Stimulated activated CD8-positive, alpha-beta memory T cell treated with anti-CD3 and anti-CD28 coated beads, Interleukin-2, amount 100 ng/mL, for 1 hour (primary cell): ENCODE results near the gene GPRIN1.
A peak's percentile ranks its signal among the peaks of the same experiment; 100 is the strongest.
"Not testable (repeated sequence)": the region's sequence is repeated elsewhere in the genome, so short reads cannot be mapped to it uniquely, and the experiment has no call there.

Experiments
- DNase-seq, 2 donors: peaks; one replicate each; pipeline ENCODE4 v3.0.0-alpha.2; 2020; ENCODE audit warnings: low read depth in 2 of 2

Gene GPRIN1

DNA sequence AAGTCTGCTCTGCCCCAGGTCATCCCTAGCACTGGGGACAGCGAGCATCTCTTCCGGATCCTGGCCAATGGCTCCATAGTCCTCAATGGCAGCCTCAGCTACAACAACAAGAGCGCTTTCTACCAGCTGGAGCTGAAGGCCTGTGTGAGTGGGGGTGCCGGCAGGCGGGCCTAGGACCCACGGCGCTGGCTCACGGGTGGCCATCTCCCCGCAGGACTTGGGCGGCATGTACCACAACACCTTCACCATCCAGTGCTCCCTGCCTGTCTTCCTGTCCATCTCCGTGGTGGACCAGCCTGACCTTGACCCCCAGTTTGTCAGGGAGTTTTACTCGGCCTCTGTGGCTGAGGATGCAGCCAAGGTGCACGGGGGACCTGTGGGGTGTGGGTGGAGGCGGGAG, 34.9 kb downstream of the GPRIN1 start:
- DNase-seq = no peak

- DNase-seq = no peak
Observed at GRCh38 chr5:176574297-176574591, 35.7 kb downstream of the GPRIN1 start.

DNA sequence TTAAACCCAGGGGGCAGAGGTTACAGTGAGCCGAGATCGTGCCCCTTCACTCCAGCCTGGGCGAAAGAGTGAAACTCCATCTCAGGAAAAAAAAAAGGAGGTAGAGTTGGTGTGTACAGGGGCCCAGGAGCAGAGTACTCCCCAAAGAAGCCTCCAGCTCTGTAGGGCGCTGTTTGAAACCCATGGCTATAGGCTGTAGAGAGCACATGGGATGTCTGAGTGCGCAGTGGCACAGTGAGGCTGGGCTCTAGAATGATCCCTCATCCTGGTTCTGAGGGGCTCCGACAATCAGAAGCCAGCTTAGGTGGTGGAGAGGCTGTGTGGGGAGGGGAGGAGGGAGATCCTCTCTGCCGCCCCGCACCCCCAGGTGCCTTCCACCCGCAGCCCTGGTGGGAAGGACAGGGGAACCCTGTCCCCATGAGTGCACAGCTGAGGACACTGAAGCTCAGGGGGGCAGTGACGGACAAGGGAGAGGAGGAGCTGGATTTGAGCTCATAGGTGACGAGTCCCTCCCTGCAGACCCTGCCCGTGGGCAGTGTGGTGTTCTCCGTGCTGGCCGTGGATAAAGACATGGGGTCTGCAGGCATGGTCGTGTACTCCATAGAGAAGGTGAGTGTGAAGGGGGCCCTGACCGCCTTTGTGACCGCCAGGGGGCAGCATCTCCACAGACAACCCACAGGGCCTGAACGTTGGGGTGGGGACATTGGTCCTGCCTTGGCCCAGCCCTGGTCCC, 36.2 kb downstream of the GPRIN1 start:
- peak; percentile 61 to 66 for DNase-seq

DNA sequence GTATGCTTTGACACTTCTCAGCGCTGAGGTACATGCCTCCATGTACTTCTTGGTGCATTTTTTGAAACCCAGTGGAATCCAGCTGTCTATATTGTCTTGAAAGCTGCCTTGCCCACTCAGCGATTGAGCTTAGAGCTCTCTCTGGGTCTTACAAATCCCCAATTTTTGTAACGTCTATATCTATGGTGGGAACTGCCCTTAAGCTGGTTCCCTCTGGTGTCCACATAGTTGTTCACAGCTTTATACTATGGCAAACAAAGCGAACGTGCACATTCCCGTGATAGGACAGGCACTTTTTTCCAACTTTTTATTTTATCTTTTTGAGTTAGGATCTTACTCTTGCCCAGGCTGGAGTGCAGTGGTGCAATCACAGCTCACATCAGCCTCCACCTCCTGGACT, 39.9 kb downstream of the GPRIN1 start:
- DNase-seq = no peak

DNA sequence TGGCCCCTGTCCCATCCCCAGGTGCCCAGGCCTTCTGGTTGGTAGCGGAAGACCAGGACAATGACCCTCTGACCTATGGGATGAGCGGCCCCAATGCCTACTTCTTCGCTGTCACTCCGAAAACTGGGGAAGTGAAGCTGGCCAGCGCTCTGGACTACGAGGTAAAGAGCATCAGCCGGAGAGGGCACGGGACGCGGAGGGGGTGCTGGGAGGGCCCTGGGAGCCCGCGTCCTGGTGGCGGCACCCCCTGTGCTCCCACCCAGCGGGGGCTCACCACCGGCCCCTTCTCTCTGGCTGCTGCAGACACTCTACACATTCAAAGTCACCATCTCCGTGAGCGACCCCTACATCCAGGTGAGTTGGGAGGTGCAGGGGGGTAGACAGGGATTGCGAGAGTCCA, 41.3 kb downstream of the GPRIN1 start:
- no peak for DNase-seq

- DNase-seq = no peak
Observed at GRCh38 chr5:176565760-176566288, 44.1 kb downstream of the GPRIN1 start.

DNA sequence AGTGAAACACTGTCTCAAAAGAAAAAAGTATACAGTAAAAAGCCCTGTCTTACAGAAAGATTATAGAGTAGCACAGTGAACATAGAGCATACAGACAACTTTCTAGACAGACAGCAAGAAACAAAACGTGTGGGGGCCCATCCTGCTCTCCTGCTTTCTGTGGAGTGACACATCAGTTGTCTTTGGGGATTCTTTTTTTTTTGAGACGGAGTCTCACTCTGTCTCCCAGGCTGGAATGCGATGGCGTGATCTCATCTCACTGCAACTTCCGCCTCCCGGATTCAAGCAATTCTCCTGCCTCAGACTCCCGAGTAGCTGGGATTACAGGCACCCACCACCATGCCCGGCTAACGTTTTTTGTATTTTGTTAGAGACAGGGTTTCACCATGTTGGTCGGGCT, 46.0 kb downstream of the GPRIN1 start:
- DNase-seq = no peak

- DNase-seq = no peak
Observed at GRCh38 chr5:176562189-176562588, 47.8 kb downstream of the GPRIN1 start.

GRCh38 chr5:176561259-176561658, 48.7 kb downstream of the GPRIN1 start:
- no peak for DNase-seq

DNA sequence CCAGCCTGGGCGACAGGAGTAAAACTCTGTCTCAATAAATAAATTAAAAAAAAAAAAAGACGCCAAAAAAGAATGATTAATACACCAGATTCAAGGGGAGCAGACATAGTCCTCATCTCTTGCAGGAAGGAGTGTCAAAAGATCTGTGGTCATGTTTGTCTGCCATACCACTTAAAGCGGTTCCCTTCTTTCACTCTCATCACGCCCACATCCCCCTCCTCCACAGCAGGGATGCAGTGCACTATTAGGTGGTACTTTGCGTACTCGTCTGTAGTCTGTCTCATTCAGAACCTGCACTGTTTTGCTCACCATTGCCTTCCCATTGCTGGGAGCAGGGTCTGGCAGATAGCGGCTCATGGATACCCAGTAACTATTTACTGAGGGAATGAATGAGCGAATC, 49.6 kb downstream of the GPRIN1 start:
- no peak for DNase-seq

DNA sequence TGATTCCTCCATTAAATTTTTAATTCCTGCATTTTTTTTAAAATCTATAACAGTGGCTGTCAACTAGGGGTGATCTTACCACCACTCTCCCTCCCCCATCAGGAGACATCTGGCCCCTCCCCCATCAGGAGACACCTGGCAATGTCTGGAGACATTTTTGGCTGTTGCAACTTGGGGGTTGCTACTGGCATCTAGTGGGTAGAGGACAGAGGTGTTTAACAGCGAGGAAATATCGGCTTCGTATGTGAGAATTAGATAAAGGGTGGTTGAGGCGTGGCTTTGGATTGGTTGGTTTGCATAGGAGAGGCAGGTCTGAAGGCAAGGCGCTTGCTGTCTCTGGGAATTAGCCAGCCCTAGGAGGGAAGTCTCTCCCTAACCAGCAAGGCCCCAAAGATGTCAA, 50.3 kb downstream of the GPRIN1 start:
- DNase-seq = no peak

GRCh38 chr5:176557846-176558245, 52.1 kb downstream of the GPRIN1 start:
- no peak for DNase-seq

DNA sequence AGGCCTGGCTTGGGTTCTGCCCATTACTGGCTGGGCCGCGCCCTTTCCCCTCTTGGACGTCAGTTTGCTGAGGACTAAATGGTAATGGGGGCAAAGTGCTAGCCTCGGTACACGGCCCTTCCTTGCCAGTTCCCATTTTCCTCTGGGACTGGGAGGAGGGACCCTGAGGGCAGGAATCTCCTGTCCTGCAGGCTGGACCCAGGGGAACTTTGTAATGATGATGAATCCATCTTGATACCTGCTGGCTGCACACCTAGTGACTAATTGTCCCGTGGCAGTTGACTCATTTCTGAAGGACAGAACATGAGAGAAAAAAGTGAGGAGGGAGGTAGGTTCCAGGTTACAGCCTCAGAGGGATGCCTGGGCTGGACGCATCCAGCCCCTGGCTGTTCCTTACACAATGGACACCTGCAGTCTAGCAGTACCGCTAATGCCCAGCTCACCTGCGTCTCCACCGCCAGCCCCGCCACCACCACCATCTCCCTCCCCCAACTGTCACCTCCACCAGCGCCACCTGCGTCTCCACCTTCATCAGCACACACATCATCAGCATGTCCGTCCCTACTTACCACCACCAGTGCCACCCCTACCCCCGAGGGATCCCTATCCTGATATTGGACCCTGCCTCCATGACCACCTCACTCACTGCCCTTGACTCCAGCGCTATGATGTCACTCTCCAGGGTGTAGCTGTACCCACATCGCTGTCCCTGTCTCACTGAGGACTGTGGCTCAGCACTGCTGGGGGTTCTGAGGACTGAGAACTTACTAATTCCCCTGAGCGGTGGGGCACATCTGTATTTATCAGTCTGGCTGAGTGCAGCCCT, 56.5 kb downstream of the GPRIN1 start:
- no peak for DNase-seq

GRCh38 chr5:176552332-176552869, 57.6 kb downstream of the GPRIN1 start:
- DNase-seq = no peak

DNA sequence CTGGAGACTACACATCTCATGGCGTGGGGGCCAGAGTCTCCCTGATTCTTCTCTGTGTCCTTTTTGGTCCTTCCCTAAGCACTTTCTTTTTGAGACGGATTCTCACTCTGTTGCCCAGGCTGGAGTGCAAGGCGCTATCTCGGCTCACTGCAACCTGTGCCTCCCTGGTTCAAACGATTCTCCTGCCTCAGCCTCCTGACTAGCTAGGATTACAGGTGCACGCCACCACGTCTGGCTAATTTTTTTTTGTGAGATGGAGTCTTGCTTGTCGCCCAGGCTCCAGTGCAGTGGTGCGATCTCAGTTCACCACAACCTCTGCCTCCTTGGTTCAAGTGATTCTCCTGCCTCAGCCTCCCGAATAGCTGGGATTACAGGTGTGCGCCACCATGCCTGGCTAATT, 59.0 kb downstream of the GPRIN1 start:
- DNase-seq = not testable (repeated sequence)

GRCh38 chr5:176550275-176550831, 59.6 kb downstream of the GPRIN1 start:
- DNase-seq = no peak

DNA sequence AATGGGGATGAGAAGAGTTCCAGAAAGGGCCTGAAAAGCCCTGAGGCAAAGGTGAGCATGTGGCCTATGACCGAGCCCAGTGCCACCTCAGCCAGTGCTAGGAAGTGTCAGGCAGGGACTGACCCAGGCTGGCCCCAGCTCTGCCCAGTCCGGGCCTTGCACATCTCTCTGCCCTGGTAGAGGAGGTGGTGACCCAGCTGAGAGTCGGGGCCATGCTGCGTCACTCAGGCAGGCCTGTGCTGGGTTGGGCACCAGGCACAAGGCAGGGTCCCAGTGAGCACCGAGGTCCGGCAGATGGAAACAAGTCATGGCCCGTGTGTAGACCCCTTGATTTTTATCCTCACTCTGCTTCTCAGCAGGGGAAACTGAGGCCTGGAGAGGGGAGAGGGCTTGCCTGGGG, 60.1 kb downstream of the GPRIN1 start:
- DNase-seq = no peak

DNA sequence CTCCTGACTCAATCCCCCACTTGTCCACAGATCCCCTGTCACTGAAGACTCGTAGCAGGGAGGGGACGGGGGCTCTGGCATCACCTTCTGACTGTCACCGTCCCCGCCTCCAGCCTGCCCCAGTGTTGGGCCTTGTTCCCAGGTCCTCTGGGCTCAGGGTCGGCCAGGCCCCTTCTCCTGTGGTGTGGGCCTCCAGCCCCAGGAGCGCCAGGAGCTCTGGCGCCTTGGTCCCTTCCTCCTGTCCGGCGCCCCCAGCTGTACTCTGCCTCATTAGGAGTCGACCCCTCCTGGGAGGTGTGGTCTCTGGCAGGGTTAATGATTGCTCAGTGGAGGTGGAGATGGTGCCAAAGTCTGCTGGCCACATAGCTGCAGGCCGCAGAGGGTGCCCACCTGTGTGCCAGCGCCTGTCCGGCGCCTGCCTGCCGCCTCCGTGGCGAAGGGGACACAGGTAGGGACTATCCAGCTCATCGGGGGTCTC, 61.0 kb downstream of the GPRIN1 start, which contains the start of gene CDHR2:
Gene CDHR2, plus strand, starts transcription at position 376 of the 478 bp plus-strand sequence. CDS start 16,011 bp downstream, outside the sequence.
- DNase-seq = no peak

- no peak for DNase-seq
Observed at GRCh38 chr5:176547802-176548201, 62.2 kb downstream of the GPRIN1 start.
